RWPE2 (cell line): ENCODE measurements around the gene PTPMT1.

Experiments
- ATAC-seq: fragments of 200-7000 bp; cut with Tn5 transposase; 3 replicates; pipeline ENCODE4 v1.9.1; 2021; ENCODE audit warnings: low read depth
- DNase-seq: peaks from one replicate; pipeline ENCODE4 v3.0.0-alpha.2; 2020; ENCODE audit warnings: low spot score
- H3K27ac ChIP-seq: fragments of 450-650 bp; 2 replicates; pipeline ENCODE4 v1.5.1; 2017; ENCODE audit warnings: mild to moderate bottlenecking; ENCODE audit not compliant: poor library complexity, severe bottlenecking
- H3K27me3 ChIP-seq: fragments of 250-450 bp; sonication (Bioruptor Pico); 2 replicates; pipeline ENCODE4 v1.5.1; 2021; ENCODE audit warnings: mild to moderate bottlenecking, moderate library complexity; ENCODE audit not compliant: insufficient read depth, poor library complexity, severe bottlenecking
- H3K36me3 ChIP-seq: fragments of 250-450 bp; sonication (Bioruptor Pico); 2 replicates; pipeline ENCODE4 v1.5.1; 2020; ENCODE audit warnings: low read depth, mild to moderate bottlenecking, moderate library complexity
- H3K4me1 ChIP-seq: fragments of 250-450 bp; sonication (Bioruptor Pico); 2 replicates; pipeline ENCODE4 v1.5.1; 2021; ENCODE audit warnings: mild to moderate bottlenecking, moderate library complexity; ENCODE audit not compliant: insufficient read depth, poor library complexity, severe bottlenecking
- H3K4me3 ChIP-seq: fragments of 250-450 bp; sonication (Bioruptor Pico); 2 replicates; pipeline ENCODE4 v1.5.1; 2021; ENCODE audit warnings: mild to moderate bottlenecking, moderate library complexity; ENCODE audit not compliant: severe bottlenecking
- H3K9me3 ChIP-seq: fragments of 250-450 bp; sonication (Bioruptor Pico); 2 replicates; pipeline ENCODE4 v1.5.1; 2021; ENCODE audit warnings: mild to moderate bottlenecking, moderate library complexity; ENCODE audit not compliant: severe bottlenecking
- TF ChIP-seq, protein P1 (sequence below): fragments of 450-650 bp; IDR thresholded peaks from one replicate; pipeline ENCODE4 v1.5.1; 2017; ENCODE audit warnings: mild to moderate bottlenecking, moderate library complexity; ENCODE audit not compliant: poor library complexity, severe bottlenecking

The PTPMT1 gene

DNA sequence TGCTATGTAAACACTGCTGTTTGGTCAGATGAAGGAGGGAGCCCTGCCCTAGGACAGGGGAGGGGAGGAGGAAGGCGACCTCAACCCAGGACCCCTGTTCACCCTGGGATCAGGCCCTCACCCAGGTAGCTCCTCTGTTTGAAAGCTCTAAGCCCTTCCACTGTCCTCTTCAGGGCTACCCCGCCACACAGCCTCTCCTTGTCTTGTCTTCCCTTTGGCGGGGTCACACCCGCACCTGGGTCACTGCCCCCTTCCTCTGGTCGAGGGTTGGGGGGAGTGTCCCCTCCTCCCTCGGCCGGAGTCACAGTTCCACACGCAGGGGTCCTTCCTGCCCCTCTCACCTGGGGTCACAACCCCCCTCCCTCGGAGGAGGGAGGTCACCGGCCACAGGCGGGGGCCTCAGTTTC is 463 bp upstream of the PTPMT1 start:
- ATAC-seq (no peak; the same call in 2 of the 3 replicates), DNase-seq (no peak)
- TF ChIP-seq, protein P1, sequence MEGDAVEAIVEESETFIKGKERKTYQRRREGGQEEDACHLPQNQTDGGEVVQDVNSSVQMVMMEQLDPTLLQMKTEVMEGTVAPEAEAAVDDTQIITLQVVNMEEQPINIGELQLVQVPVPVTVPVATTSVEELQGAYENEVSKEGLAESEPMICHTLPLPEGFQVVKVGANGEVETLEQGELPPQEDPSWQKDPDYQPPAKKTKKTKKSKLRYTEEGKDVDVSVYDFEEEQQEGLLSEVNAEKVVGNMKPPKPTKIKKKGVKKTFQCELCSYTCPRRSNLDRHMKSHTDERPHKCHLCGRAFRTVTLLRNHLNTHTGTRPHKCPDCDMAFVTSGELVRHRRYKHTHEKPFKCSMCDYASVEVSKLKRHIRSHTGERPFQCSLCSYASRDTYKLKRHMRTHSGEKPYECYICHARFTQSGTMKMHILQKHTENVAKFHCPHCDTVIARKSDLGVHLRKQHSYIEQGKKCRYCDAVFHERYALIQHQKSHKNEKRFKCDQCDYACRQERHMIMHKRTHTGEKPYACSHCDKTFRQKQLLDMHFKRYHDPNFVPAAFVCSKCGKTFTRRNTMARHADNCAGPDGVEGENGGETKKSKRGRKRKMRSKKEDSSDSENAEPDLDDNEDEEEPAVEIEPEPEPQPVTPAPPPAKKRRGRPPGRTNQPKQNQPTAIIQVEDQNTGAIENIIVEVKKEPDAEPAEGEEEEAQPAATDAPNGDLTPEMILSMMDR: no peak
- H3K27ac ChIP-seq: peak overlapping the region; percentile 51
- no peaks in the 10 kb centered on the region for H3K9me3 ChIP-seq
- H3K4me1 ChIP-seq: peaks cover 3% of the 10 kb centered on the region
- no peaks in the 10 kb centered on the region for H3K27me3 ChIP-seq
- peak overlapping the region; percentile 61 for H3K4me3 ChIP-seq
- H3K36me3 ChIP-seq: peaks cover 25% of the 10 kb centered on the region

DNA sequence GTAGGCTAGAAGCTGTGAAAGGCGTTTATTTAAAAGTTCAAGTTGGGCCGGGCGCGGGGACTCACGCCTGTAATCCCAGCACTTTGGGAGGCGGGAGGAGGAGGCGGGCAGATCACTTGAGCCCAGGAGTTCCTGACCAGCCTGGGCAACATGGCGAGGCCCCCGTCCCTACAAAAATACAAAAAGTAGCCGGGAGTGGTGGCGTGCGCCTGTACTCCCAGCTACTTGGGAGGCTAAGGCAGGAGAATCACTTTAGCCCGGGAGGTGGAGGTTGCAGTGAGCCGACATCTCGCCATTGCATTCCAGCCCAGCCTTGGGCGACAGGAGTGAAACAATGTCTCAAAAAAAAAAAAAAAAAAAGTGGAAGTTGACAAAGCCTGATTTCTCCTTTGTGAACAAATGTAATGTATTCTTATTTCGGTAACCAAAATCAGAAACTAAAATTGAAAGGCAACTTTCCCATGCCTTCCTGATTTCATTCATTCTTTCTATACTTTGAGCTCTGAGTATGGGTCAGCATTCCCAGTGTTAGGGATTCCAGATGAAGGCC is 825 bp downstream of the PTPMT1 start:
- peaks cover 38% of the 10 kb centered on the region for H3K36me3 ChIP-seq
- TF ChIP-seq, protein P1: no peak
- peak overlapping the region; percentile 61 for H3K4me3 ChIP-seq
- H3K27me3 ChIP-seq: no peaks in the 10 kb centered on the region
- peaks cover 3% of the 10 kb centered on the region for H3K4me1 ChIP-seq
- DNase-seq (no peak), ATAC-seq (peak; percentile 41)
- peak overlapping the region; percentile 51 for H3K27ac ChIP-seq
- H3K9me3 ChIP-seq: no peaks in the 10 kb centered on the region

DNA sequence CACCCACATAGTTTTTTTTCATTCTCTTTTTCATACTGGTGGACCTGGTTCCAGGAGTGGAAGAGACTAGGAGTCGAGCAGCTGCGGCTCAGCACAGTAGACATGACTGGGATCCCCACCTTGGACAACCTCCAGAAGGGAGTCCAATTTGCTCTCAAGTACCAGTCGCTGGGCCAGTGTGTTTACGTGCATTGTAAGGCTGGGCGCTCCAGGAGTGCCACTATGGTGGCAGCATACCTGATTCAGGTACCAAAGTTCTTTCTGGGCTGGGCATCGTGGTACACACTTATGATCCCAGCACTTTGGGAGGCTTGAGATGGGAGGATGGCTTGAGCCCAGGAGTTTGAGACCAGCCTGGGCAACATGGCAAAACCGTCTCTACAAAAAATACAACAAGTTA is 4.2 kb downstream of the PTPMT1 start:
- DNase-seq (no peak), ATAC-seq (no peak)
- H3K4me1 ChIP-seq: peaks cover 12% of the 10 kb centered on the region
- H3K36me3 ChIP-seq: peaks cover 71% of the 10 kb centered on the region
- TF ChIP-seq, protein P1: no peak
- no peak overlapping the region for H3K27ac ChIP-seq
- H3K9me3 ChIP-seq: no peaks in the 10 kb centered on the region
- H3K27me3 ChIP-seq: no peaks in the 10 kb centered on the region
- H3K4me3 ChIP-seq: no peak overlapping the region

DNA sequence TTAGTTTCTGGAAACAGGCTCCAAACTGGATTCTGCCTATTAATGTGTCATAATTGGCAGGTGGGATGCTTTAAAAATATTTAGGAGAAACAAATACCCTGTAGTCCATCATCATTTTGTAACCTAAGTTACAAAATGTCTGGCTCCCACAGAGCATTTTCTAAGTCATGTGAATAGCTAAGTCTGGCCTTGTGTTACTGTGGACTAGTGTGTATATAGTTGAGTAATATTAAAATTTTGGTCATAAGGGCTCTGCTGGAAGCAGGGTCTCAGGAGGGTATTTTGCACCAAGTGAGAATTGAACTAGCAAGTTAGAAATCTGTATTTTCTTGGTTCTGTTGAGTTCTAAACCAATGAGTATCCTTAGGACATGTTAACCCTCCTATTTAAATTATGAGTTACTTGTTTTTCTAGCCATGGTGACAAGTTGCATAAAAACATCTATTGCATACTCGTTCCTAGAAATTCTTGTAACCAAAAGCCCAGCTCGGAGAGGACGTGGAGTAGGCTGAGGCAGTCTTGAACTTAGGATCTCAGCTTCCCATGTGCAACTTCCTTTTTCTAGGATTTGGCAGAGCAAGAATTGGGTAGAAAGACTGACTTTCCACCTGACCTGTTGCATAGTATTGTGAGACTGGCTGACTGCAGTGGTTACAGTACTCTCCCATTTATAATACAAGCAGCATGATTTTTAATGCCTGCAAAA is 5.4 kb downstream of the PTPMT1 start:
- H3K36me3 ChIP-seq: peaks cover 81% of the 10 kb centered on the region
- TF ChIP-seq, protein P1: no peak
- no peaks in the 10 kb centered on the region for H3K27me3 ChIP-seq
- peaks cover 12% of the 10 kb centered on the region for H3K4me1 ChIP-seq
- DNase-seq (no peak), ATAC-seq (no peak)
- H3K27ac ChIP-seq: no peak overlapping the region
- no peaks in the 10 kb centered on the region for H3K9me3 ChIP-seq
- H3K4me3 ChIP-seq: no peak overlapping the region

DNA sequence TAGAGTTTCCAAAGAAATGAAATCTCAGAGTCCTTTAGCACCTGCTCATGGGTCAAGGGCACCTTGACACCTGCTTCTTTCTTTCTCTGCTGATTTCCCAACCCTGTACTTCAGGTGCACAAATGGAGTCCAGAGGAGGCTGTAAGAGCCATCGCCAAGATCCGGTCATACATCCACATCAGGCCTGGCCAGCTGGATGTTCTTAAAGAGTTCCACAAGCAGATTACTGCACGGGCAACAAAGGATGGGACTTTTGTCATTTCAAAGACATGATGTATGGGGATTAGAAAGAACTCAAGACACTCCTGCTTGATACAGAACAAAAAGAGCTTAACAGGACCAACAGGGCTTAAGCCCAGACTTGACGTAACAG is 5.9 kb downstream of the PTPMT1 start:
- no peak overlapping the region for H3K4me3 ChIP-seq
- H3K4me1 ChIP-seq: peaks cover 12% of the 10 kb centered on the region
- H3K9me3 ChIP-seq: no peaks in the 10 kb centered on the region
- DNase-seq (no peak), ATAC-seq (no peak)
- H3K27ac ChIP-seq: peak overlapping the region; percentile 37
- no peaks in the 10 kb centered on the region for H3K27me3 ChIP-seq
- H3K36me3 ChIP-seq: peaks cover 83% of the 10 kb centered on the region
- TF ChIP-seq, protein P1: no peak
